ENCODE results near the gene RAB37. TPM values are rescaled to one million over a fixed set of nuclear protein-coding genes. Genes with fewer than 3 reads are reported as not detected.

Gene RAB37
- total RNA-seq, 2 experiments from 2014 or later = 19.0 to 21.1 TPM

- no peak for DNase-seq
- Mint-ChIP-seq H3K27ac (no peak overlapping the region), H3K4me3 (no peak overlapping the region), H3K4me1 (ENCODE audit: low read depth) (peaks cover 8% of the 10 kb centered on the region), H3K27me3 (peaks cover 3% of the 10 kb centered on the region), H3K36me3 (ENCODE audit: low read depth) (no peaks in the 10 kb centered on the region), H3K9me3 (no peaks in the 10 kb centered on the region)
- no peaks in the 10 kb centered on the region for H3K36me3 ChIP-seq (ENCODE audit: insufficient read depth, low read length)
- no peak overlapping the region for H3K27ac ChIP-seq (ENCODE audit: low read depth in 1 of 2, low read length in 2 of 2)
- H3K27me3 ChIP-seq (ENCODE audit: control insufficient read depth in 1 of 2, insufficient read depth in 2 of 2, low read length in 2 of 2) = peaks cover 0 to 4% of the 10 kb centered on the region in 2 experiments
- ChIA-PET POLR2A (no interaction called here), CTCF (no interaction called here)
- H3K9me3 ChIP-seq (ENCODE audit: control insufficient read depth in 1 of 2, insufficient read depth in 1 of 2, low read length in 2 of 2) = no peaks in the 10 kb centered on the region
- TF ChIP-seq CTCF (IDR thresholded peaks at IDR 0.05) = no peak
- H3K4me1 ChIP-seq (ENCODE audit: insufficient read depth, low read length) = peaks cover 12% of the 10 kb centered on the region
- peak overlapping the region; percentile 1 for H3K4me3 ChIP-seq (ENCODE audit: low read length)
- no peak for ATAC-seq (ENCODE audit: poor library complexity)
- intact Hi-C loops (cut with DNase I, micrococcal nuclease) = no loop called here
Observed at GRCh38 chr17:74711058-74711824, 25.8 kb upstream of the RAB37 start.

- DNase-seq = no peak
- no peak for TF ChIP-seq CTCF (IDR thresholded peaks at IDR 0.05)
- ChIA-PET CTCF (no interaction called here), POLR2A (no interaction called here)
- Histone ChIP-seq H3K4me1 (ENCODE audit: insufficient read depth, low read length) (peaks cover 12% of the 10 kb centered on the region), H3K36me3 (ENCODE audit: insufficient read depth, low read length) (no peaks in the 10 kb centered on the region), H3K9me3 (ENCODE audit: control insufficient read depth in 1 of 2, insufficient read depth in 1 of 2, low read length in 2 of 2) (no peaks in the 10 kb centered on the region), H3K4me3 (ENCODE audit: low read length) (peak overlapping the region; percentile 32), H3K27me3 (ENCODE audit: control insufficient read depth in 1 of 2, insufficient read depth in 2 of 2, low read length in 2 of 2) (peaks cover 0 to 4% of the 10 kb centered on the region in 2 experiments), H3K27ac (ENCODE audit: low read depth in 1 of 2, low read length in 2 of 2) (no peak overlapping the region)
- ATAC-seq (ENCODE audit: poor library complexity) = no peak
- Mint-ChIP-seq H3K9me3 (no peaks in the 10 kb centered on the region), H3K4me3 (no peak overlapping the region), H3K27me3 (peaks cover 3% of the 10 kb centered on the region), H3K4me1 (ENCODE audit: low read depth) (peaks cover 8% of the 10 kb centered on the region), H3K36me3 (ENCODE audit: low read depth) (no peaks in the 10 kb centered on the region), H3K27ac (no peak overlapping the region)
- intact Hi-C loops (cut with DNase I, micrococcal nuclease) = no loop called here
Observed at GRCh38 chr17:74712301-74712700, 24.8 kb upstream of the RAB37 start.

- Mint-ChIP-seq H3K27ac (no peak within 1 kb of the TSS), H3K4me3 (no peak within 1 kb of the TSS), H3K9me3 (no peaks in the 10 kb centered on the region), H3K4me1 (ENCODE audit: low read depth) (peaks cover 8% of the 10 kb centered on the region), H3K36me3 (ENCODE audit: low read depth) (no peaks in the 10 kb centered on the region), H3K27me3 (peaks cover 3% of the 10 kb centered on the region)
- ChIA-PET CTCF (interaction anchor here (0.7 kb wide), 1 partner anchor 8 kb away, joined by 3 read pairs; no protein-coding TSS in a partner anchor), POLR2A (no interaction called here)
- peak in 2 of 14 experiments; percentile 44 to 53 for DNase-seq
- peaks cover 0 to 4% of the 10 kb centered on the region in 2 experiments for H3K27me3 ChIP-seq (ENCODE audit: control insufficient read depth in 1 of 2, insufficient read depth in 2 of 2, low read length in 2 of 2)
- peaks cover 12% of the 10 kb centered on the region for H3K4me1 ChIP-seq (ENCODE audit: insufficient read depth, low read length)
- intact Hi-C loops (cut with DNase I, micrococcal nuclease) = no loop called here
- TF ChIP-seq CTCF (IDR thresholded peaks at IDR 0.05) = no peak
- no peaks in the 10 kb centered on the region for H3K36me3 ChIP-seq (ENCODE audit: insufficient read depth, low read length)
- ATAC-seq (ENCODE audit: poor library complexity) = no peak
- H3K27ac ChIP-seq (ENCODE audit: low read depth in 1 of 2, low read length in 2 of 2) = no peak within 1 kb of the TSS
- peak within 1 kb of the TSS; percentile 32 for H3K4me3 ChIP-seq (ENCODE audit: low read length)
- no peaks in the 10 kb centered on the region for H3K9me3 ChIP-seq (ENCODE audit: control insufficient read depth in 1 of 2, insufficient read depth in 1 of 2, low read length in 2 of 2)
Observed at GRCh38 chr17:74712756-74713155, 24.3 kb upstream of the RAB37 start, which contains the start of gene CD300LF. CD300LF (minus strand) TSS chr17:74712923; CDS start chr17:74712866, 57 bp downstream.
